GM18520 (cell line): ENCODE results near the gene SLC46A1.
A peak's percentile ranks its signal among the peaks of the same experiment; 100 is the strongest.

ENCODE experiments used
- ATAC-seq: cut with Tn5 transposase; IDR thresholded peaks from one replicate; pipeline ENCODE4 v1.9.1; 2021; ENCODE audit not compliant: unreplicated experiment

SLC46A1 gene

DNA sequence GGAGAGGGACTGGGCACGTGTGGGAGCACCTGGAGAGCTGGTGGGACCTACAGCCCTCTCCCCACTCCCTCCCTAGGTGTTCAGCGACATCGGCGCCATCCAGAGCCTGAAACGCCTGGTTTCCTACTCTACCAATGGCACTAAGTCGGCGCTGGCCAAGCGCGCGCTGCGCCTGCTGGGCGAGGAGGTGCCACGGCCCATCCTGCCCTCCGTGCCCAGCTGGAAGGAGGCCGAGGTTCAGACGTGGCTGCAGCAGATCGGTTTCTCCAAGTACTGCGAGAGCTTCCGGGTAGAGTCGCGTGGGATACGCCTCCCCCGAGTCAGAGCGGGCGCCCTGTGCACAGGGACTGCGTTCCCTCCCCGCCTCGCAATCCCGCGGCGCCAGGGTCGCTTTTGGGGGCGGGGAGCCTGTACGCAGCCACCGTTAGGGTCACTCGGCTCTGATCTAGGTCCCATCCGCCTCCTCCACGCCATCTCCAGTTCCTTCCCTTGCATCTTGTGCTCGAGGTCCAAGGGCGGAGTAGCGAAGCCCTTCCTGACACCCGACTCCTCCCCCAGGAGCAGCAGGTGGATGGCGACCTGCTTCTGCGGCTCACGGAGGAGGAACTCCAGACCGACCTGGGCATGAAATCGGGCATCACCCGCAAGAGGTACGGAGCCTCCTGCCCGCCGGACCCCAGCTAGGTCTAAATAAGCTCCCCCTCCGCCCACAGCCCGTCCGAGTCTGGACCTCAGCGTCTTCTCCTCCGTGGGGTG, 21.6 kb downstream of the SLC46A1 start:
- peak; percentile 46 for ATAC-seq

DNA sequence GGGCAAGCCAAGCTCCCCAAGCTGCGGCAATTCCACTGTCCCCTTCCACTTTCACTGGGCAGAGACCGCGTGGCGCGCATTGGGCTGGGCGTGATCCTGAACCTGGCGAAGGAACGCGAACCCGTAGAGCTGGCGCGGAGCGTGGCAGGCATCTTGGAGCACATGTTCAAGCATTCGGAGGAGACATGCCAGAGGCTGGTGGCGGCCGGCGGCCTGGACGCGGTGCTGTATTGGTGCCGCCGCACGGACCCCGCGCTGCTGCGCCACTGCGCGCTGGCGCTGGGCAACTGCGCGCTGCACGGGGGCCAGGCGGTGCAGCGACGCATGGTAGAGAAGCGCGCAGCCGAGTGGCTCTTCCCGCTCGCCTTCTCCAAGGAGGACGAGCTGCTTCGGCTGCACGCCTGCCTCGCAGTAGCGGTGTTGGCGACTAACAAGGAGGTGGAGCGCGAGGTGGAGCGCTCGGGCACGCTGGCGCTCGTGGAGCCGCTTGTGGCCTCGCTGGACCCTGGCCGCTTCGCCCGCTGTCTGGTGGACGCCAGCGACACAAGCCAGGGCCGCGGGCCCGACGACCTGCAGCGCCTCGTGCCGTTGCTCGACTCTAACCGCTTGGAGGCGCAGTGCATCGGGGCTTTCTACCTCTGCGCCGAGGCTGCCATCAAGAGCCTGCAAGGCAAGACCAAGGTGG, 24.7 kb downstream of the SLC46A1 start:
- no peak for ATAC-seq

DNA sequence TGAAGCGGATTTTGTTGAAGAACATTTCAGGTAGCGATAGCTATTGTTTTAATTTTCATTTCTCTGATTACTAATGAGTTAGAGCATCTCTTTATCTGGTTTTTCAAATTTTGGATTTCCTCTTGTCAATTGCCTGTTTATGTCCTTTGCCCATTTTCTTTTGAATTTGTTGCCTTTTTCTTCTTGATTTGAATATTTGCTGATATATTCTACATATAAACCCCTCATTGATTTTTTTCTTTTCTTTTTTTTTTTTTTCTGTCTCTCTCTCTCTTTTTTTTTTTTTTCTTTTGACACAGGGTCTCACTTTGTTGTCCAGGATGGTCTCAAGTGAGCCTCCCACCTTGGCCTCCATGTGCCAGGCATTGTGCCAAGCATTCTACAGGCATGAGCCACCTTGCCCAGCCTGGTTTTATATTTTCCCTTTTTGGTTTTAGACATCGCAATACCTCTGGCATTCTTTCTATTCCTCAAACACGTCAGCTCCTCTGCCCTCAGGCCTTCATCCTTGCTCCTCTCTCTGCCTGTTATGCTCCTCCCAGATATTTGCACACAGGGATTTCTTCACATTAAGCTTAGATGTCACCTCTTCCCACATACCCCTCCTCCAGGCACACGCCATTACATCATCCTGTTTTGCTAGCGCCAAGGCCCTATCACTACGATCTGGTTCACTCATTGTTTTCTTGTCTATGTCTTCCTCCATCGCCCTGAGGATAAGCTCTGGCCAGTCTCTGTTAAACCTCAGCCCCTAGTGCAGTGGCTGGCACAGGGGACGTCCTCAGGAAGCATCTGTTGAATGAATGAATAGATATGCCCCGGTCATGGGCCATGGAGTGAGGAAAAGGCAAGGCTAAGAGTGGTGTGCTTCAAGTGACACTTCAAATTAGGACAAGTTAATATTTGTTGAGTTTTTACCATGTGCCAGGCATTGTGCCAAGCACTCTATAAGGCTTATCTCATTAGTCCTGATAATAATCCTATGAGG, 25.9 kb downstream of the SLC46A1 start:
- ATAC-seq, result no peak

DNA sequence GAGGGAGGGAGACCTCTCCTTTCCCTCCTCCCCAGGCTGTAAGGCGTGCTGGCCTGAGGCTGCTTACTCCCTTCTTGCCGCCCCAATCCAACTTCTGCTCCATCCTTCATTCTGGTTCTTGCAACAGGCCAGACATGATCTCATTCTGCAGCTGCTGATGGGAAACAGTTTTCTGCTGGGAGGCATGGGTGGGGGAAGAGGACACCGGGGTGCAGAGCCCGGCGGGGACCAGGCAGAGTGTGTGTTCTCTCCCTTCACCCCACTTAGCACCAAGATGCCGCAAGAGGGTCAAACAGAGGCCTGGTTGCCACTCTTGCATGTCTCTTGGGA, 33.1 kb downstream of the SLC46A1 start:
- ATAC-seq, result no peak

DNA sequence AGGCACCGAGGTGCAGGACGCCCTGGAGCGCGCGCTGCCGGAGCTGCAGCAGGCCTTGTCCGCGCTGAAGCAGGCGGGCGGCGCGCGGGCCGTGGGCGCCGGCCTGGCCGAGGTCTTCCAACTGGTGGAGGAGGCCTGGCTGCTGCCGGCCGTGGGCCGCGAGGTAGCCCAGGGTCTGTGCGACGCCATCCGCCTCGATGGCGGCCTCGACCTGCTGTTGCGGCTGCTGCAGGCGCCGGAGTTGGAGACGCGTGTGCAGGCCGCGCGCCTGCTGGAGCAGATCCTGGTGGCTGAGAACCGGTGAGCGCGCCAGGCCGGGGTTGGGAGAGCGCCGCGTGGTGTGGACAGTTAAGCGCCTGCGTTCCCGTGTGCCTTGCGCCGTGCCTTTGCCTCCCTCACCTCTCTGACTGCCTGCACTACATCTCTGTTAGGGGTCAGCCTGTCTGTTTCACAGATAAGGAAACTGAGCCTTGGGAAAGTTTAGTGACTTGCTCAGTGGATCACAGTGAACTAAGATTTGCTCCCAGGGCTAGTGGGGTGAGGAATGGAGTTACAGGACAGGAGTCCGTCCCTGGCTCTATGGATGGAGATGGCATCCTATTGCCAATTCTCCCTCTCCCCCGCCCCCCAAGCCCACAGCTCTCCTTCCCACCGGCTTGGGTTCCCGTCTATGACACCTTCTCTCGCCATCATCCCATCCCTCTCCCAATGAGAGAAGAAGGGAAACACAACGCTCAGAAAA, 33.6 kb downstream of the SLC46A1 start:
- peak; percentile 13 for ATAC-seq

DNA sequence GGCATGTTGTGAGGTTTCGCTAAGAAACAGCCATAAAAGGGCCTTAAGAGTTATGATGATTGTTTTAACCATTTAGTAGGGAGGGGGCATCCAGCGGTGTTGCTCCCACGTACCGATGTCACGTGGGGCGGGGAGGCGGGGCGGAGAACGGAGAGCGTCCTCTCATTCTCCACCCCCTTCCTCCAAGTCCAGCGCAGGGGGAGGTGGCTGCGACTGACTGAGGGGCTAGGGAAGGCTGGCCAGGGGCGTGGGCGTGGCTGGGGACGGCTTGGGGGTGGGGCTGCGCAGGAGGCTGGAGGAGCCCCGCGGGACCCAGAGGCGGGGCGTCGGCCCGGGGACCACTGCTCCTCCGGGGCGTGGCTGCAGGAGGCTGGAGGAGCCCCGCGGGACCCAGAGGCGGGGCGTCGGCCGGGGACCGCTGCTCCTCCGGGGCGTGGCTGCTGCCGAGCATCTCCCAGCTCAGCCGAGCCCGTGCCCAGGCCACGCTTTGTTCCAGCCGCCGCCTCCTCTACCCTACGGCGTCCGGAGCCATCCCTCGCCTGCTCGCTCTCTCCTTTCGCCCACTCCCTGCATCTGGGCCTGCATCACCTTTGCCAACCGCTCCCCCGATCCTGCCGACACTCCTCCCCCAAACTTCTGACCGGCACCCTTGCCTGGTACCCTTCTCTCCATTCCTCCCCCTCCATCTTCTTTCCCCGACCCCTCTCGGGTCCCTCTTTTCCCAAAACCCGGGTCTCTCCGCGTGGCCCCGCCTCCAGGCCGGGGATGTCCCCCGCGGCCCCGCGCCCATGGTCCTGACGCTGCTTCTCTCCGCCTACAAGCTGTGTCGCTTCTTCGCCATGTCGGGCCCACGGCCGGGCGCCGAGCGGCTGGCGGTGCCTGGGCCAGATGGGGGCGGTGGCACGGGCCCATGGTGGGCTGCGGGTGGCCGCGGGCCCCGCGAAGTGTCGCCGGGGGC, 34.5 kb downstream of the SLC46A1 start, which contains the start of gene SARM1:
TSS of gene SARM1 (plus strand) at position 450 of the 958 bp plus-strand sequence. CDS start at position 789, 339 bp downstream.
- peak; percentile 50 for ATAC-seq

DNA sequence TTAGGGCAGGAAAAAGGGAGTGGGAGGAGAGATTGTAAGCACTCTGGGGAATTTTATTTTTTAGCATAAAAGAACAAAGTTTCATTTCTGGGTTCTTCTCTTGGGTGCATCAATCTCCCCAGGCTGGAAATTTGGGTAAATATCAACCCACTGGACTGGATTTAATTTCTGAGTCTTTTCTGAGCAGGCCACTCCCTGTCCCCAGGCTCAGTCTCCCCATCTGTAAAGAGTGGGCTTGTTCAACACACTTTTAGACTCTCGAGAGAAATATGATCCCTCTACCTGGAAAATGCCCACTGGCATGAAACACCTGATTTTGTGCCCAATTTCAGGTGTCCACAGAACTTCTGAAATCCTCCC, 35.3 kb downstream of the SLC46A1 start:
- no peak for ATAC-seq

DNA sequence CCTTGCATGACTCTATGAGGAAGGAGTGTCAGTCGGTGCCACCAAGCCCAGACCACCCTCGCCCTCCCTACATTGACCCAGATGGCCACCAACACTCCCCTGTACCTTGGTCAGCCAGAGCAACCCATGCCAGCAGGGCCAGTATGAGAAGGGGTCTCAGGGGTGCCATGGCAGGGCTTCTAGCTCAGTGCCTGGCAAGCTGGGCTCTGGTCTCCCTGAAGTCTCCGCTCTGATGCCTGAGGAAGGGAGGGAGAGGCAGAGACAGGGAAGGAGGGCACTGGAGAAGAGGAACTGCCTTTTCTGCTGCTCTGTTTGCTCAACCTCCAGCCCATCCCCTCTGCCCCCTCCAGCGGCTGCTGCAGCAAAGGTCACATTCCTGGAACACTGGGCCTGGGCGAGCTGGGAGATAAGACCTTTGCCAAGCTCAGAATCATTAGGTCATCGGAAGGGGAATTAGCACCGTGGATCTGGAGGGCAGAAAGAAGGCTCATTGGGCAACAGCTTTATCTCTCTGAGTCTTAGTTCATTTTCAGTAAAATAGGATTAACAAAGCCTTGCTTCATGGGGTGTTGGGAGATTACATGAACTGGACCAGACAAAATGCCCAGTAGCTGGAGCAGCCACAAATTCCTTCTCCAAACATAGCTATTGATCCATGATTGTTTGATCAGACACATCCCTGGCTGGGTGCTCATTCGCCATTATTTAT, 35.8 kb downstream of the SLC46A1 start, which contains the start of gene VTN:
TSS of gene VTN (minus strand) at position 273 of the 709 bp plus-strand sequence. CDS start at position 169, 104 bp downstream.
- no peak for ATAC-seq

DNA sequence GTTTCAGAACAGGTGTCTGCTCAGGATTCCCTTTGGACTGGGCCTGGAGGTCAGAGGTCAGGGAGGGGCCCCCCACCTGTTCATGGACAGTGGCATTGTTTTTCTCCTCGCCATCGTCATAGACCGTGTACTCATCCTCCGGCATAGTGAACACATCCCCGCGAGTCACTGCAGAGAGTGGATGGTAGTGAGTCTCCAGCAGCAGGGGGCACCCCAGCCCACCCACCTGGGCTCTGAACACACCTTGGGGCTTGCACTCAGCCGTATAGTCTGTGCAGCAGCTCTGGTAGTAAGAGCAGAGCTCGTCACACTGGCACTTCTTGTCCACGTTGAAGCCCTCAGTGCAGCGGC, 36.4 kb downstream of the SLC46A1 start:
- no peak for ATAC-seq

DNA sequence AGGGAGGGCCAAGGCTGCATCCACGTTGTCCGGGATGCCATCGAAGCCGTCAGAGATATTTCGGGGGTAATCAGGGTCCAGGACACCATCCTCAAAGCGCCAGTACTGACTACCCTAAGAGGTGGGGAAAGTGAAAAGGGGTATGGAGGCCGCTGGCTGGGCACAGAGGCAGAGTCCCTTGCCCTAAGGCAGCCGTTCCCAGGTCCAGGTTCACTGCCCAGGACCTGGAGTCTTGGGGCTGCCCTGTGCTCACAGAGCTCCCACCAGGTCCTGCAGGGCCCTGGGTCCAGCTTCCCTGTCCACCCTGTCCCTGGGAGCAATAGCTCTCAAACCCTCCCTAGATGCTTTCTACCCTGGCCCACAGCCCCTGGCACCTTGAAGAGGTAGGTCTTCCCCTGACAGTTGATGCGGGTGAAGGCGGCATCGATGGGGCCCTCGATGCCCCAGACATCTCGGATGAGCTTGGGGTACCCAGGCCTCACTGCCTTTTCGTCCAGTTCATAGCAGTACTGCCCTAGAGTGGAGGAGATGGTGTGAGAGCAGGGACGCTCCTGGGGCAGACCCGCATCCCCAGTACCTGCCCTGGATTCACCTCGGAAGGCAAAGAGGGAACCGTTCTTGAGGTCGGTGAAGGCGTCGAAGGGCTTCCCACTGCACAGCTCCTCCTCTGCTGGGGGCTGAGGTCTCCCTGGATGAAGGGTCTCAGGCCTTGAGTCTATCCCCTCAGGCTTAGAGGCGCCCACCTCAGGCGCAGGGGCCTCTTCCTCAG, 36.9 kb downstream of the SLC46A1 start:
- no peak for ATAC-seq

DNA sequence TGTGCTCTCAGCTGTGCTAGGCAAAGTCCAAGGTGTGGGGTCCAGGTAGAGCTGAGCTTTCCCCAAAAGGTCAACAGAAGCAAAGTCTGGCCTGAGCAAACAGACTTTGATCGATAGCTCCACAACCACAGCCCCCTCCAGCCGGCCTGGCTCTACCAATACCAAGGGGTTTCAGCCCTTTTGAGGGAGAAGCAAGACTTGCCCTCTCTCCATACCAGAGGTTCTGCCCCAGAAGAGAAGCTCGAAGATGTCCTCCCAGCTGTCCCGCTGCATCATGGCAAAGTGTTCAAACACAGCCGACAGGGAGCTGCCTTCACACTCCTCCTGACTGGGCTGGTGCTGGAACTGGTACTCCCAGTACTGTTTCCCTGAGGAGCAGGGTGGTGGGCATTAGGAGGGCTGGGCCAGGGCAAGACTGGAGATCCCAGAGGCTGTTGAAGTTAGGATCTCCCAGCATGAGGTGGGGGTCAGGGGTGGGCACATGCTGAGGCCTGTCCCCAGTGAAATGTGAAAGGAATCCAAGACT, 37.6 kb downstream of the SLC46A1 start:
- ATAC-seq, result no peak

DNA sequence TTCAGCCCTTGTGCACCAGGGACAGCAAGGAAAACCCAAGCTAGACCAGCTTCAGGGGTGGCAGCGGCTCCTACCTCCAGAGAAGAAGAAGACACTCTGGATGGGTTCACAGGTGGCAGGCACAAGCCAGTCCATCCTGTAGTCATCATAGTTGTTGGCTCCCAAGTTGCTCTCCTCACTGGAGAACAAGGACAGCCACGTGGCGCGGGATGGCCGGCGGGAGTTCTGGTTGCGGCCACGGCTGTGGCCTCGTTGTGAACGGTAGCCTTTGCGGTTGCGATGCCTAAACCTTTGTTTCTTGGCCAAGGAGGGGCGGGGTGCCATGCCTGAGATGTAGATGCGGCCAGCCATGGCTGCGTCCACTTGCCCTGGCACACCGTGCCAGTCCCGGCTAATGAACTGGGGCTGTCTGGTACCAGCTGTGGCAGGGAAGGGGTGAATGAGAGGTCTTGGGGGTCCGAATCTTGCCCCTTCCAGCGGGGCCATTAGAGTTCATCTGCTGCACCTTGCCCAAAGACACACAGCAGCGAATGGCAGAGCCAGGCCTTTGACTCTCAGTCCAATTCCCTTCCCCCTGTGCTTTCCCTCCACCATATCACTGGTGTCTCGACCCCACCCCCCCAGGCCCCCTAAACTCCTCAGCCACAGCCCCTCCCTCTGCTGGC, 38.2 kb downstream of the SLC46A1 start:
- no peak for ATAC-seq

DNA sequence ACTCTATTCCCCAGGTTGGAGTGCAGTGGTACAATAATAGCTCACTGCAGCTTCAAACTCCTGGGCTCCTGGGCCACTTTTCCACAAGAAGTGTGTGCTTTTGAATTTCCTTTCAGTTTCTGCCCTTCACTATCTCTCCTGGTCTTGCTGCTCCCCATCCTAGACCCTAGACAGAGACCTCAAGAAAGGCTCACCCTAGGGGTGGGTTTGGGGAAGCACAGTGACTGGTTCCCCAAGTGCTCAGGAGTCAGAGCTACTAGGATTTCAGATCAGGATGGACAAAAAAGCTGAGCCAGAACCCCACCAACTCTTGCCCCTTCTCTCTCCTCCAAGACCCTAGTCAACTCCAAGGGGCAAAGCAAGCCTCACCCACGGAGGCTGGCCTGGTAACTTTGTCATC, 39.4 kb downstream of the SLC46A1 start:
- ATAC-seq, result no peak

DNA sequence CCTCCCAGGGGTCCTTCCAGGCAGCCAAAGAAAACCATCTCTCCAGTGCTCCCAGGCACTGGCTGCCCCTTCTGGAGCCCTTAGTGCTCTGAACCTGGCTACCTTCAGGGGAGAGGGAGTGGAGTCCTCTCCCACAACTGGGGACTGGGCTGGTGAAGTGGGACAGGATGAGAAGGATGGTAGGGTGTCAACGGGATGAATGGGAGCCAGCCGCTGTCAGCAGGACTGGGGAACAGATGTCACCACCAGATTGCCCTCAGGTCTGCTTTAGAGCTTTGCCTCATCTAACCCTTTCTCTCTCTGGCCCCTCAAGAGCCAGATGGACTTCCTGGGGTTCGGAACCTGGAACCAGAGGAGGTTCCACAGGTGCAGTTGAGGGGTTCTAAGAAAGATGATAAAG, 40.5 kb downstream of the SLC46A1 start:
- no peak for ATAC-seq

DNA sequence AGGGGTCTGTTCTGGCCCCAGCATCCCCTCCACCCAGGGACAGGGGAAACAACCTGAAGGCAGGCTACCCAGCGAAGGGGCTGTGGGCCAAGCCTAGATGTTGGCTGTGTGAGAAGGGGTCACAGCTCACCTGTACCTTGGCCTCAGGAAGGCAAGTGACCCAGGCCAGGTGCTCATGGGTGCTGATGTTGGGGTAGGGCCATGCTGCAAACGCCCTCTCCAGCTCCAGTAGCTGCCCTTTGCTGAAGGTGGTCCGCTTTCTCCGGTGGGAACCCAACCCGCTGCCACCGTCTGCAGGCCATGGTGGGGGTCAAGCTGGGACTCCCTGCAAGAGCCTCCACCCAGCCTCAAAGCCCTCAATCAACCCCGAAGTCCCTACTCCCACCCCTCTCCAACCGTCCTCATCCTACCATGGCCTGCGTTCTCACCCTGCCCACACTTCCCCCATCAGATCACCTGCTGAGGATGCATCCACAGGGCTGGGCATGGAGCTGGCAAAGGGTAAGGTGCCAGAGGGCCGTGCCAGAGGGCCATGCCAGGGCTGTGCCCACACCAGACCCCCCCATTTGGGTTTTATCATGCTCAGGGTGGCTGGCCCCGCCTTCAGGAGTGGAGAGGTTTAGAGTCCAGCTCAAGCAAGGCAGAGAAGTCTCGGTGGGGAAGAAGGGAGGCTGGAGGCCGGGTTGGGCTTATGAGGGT, 41.2 kb downstream of the SLC46A1 start, which contains the start of gene SEBOX:
TSS of gene SEBOX (minus strand) at position 535 of the 699 bp plus-strand sequence. CDS start at position 487, 48 bp downstream.
- no peak for ATAC-seq

DNA sequence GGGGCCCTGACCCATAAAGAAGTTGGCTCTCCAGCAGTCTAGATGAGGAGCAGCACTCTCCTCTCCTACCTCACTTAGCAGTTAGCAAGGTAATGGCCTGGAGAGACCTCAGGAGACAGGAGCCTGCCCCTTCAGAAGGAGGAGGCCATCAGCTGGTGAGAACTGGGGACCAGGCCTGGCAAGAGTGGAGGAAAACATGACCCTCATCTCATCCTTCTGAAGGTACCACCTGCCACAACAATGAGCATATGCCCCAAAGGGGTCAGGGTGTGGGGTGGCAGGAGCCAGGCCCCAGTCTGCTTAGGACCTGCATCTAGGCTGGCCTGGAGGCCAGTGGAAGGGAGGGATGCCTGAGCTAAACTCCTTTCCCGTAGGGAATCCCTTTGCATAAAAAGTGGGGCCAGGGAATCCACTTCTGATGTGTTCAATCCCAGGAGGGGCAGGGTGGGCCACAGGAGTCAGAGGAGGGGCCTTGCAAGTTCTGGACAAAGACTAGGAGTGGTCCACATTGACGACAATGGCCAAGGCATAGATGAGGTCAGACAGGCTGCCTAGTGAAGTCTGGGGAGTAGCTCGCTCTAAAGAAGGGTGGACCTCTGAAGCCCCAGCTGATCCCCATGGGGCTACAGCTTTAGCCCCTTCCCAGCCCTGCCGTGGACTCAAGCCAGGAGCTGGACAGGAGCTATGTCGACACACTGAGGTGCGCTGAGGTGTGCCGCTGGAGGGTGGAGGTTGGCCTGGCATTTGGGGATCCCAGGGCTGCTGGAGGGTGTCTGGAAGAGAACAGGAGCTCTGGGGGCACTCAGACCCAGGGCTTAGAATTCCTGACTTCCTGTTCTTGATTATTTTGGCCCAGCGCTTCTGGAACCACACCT, 42.0 kb downstream of the SLC46A1 start:
- ATAC-seq, result no peak
